Measurements from ENCODE around the gene CSMD2.

GRCh38 chr1:33897092-33897725 lies 267.8 kb downstream of the CSMD2 start:
- no peak for TF ChIP-seq TARDBP (IDR thresholded peaks at IDR 0.05)
- TF ChIP-seq SP1 (IDR thresholded peaks at IDR 0.05) = no peak
- no peak for TF ChIP-seq PKNOX1 (IDR thresholded peaks at IDR 0.05)
- no peak for TF ChIP-seq HDGF (IDR thresholded peaks at IDR 0.05; ENCODE audit: borderline replicate concordance)
- no peak for TF ChIP-seq CTBP1 (IDR thresholded peaks at IDR 0.05; ENCODE audit: borderline replicate concordance)
- no peak for TF ChIP-seq NFRKB (IDR thresholded peaks at IDR 0.05)

Measured in HEK293T (cell line).